GM18909 (cell line): ENCODE results near the gene USP43.

Source experiments
- ATAC-seq: cut with Tn5 transposase; IDR thresholded peaks from one replicate; pipeline ENCODE4 v1.9.1; 2021; ENCODE audit warnings: mild to moderate bottlenecking; ENCODE audit not compliant: unreplicated experiment, poor library complexity

USP43 gene

DNA sequence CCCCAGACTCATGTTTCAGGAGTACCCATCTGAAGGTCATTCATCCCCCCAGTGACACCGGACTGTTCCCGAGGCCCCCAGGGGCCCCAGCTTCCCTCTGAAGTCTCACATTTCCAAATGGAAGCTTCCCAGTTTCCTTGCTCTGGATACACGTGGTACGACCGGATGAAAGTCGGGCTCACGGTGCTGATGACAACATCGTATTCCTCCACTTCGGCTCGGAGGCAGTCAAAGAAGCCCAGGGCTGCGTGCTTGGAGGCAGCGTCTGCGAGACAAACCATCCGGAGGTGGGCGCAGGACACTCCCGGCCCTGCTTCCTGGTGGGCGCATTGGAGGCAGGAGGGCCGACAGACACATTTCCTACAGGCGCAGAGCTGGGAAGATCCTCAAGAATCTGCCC is 127.3 kb downstream of the USP43 start:
- ATAC-seq: no peak

DNA sequence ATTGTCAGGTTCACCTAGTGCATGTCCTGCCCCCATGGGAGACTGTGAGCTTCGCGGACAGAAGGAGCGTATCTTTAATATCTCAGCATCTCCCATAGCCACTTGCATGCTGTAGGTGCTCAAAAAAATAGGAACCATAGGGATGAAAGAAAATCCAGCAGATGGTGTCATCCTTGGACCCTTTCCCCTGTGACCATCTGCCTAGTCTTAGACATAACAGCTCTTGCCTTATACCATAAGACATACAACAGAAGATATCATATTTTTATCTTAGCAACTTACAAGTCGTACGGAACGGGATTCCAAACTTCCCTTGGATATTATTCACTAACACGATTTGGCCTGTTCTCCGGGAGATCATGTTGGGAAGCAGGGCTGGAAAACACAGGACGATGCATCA is 131.6 kb downstream of the USP43 start:
- no peak for ATAC-seq
